A549 (cell line): Measurements from ENCODE around the gene THSD7A. TPM values are rescaled to one million over a fixed set of nuclear protein-coding genes. Genes with fewer than 3 reads are reported as not detected.
A peak's percentile ranks its signal among the peaks of the same experiment; 100 is the strongest.

ENCODE experiments used
- ATAC-seq, 2 experiments: fragments of 200-7000 bp in 1 of 2; fragments of >200 bp in 1 of 2; cut with Nextera tagmentation in 1 of 2; cut with Tn5 transposase in 1 of 2; 3 replicates each; pipeline versions ENCODE4 v1.8.0 to v1.9.1; 2018 to 2020; ENCODE audit warnings: mild to moderate bottlenecking in 1 of 2, moderate library complexity in 1 of 2
- CTCF ChIA-PET: fragments of 300-600 bp; sonication (Branson Sonifier 250); formaldehyde crosslinking; extraction: SDS; loops from one replicate; lab custom pipeline; 2021; ENCODE audit warnings: antibody characterized with exemption, inconsistent platforms; lab: Yijun Ruan, JAX
- POLR2A ChIA-PET: fragments of 350-600 bp; formaldehyde crosslinking; extraction: SDS; loops from one replicate; lab custom pipeline; 2021; ENCODE audit warnings: antibody characterized with exemption, inconsistent platforms; lab: Yijun Ruan, JAX
- DNase-seq, 2 experiments: peaks; one replicate each; pipeline versions ENCODE4 v3.0.0 to v3.0.0-alpha.2; 2011 to 2016; ENCODE audit warnings: low read depth in 1 of 2, low spot score in 1 of 2
- FAIRE-seq: peaks from 2 replicates; lab custom pipeline; 2011; peaks lifted over from hg19 to GRCh38; lab: Jason Lieb, UNC
- H3K27ac ChIP-seq, 2 experiments: fragments of >200 bp; sonication (Bioruptor Twin); formaldehyde crosslinking; 3 replicates each; pipeline ENCODE4 v1.5.1; 2016 to 2017
- H3K4me1 ChIP-seq: fragments of >200 bp; sonication (Bioruptor Twin); formaldehyde crosslinking; 3 replicates; pipeline ENCODE4 v1.6.1; 2016
- H3K4me2 ChIP-seq: fragments of >200 bp; sonication (Bioruptor Twin); formaldehyde crosslinking; 3 replicates; pipeline ENCODE4 v1.6.1; 2016
- H3K4me3 ChIP-seq: fragments of >200 bp; sonication (Bioruptor Twin); formaldehyde crosslinking; 3 replicates; pipeline ENCODE4 v1.5.1; 2016
- H3K9me3 ChIP-seq: fragments of >200 bp; sonication (Bioruptor Twin); formaldehyde crosslinking; 3 replicates; pipeline ENCODE4 v1.6.1; 2016
- BHLHE40 ChIP-seq: IDR thresholded peaks from 2 replicates; pipeline ENCODE4 v1.6.1; 2012; ENCODE audit warnings: low read depth, low read length, inconsistent platforms
- CBX8 ChIP-seq: fragments of 200-600 bp; sonication (generic); IDR thresholded peaks from 2 replicates; pipeline ENCODE4 v1.6.1; 2016
- CEBPB ChIP-seq, 2 experiments: fragments of >200 bp in 1 of 2; sonication (Bioruptor Twin) in 1 of 2; formaldehyde crosslinking in 1 of 2; IDR thresholded peaks; 2 replicates each; pipeline ENCODE4 v1.6.1; 2012 to 2016
- CHD4 ChIP-seq: fragments of 200-600 bp; sonication (generic); IDR thresholded peaks from 2 replicates; pipeline ENCODE4 v1.6.1; 2016; ENCODE audit warnings: antibody characterized with exemption, mild to moderate bottlenecking, borderline replicate concordance
- EHF ChIP-seq: fragments of 250-450 bp; sonication (Bioruptor Pico); IDR thresholded peaks from 2 replicates; pipeline ENCODE4 v1.5.0; 2020; ENCODE audit warnings: mild to moderate bottlenecking
- EP300 ChIP-seq, 2 experiments: fragments of >200 bp; sonication (Bioruptor Twin); formaldehyde crosslinking; IDR thresholded peaks; 2 replicates in 1 of 2; 3 replicates in 1 of 2; pipeline ENCODE4 v1.6.1; 2016 to 2017
- FOSB ChIP-seq: fragments of 250-450 bp; sonication (Bioruptor Pico); IDR thresholded peaks from 2 replicates; pipeline ENCODE4 v1.5.0; 2020; ENCODE audit warnings: mild to moderate bottlenecking, moderate library complexity
- FOSL2 ChIP-seq, 2 experiments: fragments of 450-650 bp in 1 of 2; fragments of >200 bp in 1 of 2; sonication (Bioruptor Twin) in 1 of 2; formaldehyde crosslinking; IDR thresholded peaks; 2 replicates each; pipeline versions ENCODE4 v1.5.0 to v1.6.1; 2016 to 2020; ENCODE audit warnings: mild to moderate bottlenecking in 1 of 2, moderate library complexity in 1 of 2
- GATA3 ChIP-seq: IDR thresholded peaks from 2 replicates; pipeline ENCODE4 v1.6.1; 2012; ENCODE audit warnings: borderline replicate concordance
- HDAC2 ChIP-seq: fragments of 200-600 bp; sonication (generic); IDR thresholded peaks from 2 replicates; pipeline ENCODE4 v1.6.1; 2016
- HEYL ChIP-seq: fragments of 250-450 bp; sonication (Bioruptor Pico); IDR thresholded peaks from 2 replicates; pipeline ENCODE4 v1.8.0; 2021; ENCODE audit warnings: mild to moderate bottlenecking, moderate library complexity
- HOXA7 ChIP-seq: fragments of 250-450 bp; sonication (Bioruptor Pico); IDR thresholded peaks from 2 replicates; pipeline ENCODE4 v1.5.0; 2020; ENCODE audit warnings: mild to moderate bottlenecking, moderate library complexity
- HOXB5 ChIP-seq: fragments of 250-450 bp; sonication (Bioruptor Pico); IDR thresholded peaks from 2 replicates; pipeline ENCODE4 v1.5.0; 2020; ENCODE audit warnings: mild to moderate bottlenecking, moderate library complexity
- JUNB ChIP-seq: fragments of >200 bp; sonication (Bioruptor Twin); formaldehyde crosslinking; IDR thresholded peaks from 2 replicates; pipeline ENCODE4 v1.6.1; 2016
- KDM5A ChIP-seq: fragments of 200-600 bp; sonication (generic); IDR thresholded peaks from 2 replicates; pipeline ENCODE4 v1.6.1; 2016; ENCODE audit warnings: antibody characterized with exemption, mild to moderate bottlenecking
- MAFK ChIP-seq: fragments of 450-650 bp; IDR thresholded peaks from 2 replicates; pipeline ENCODE4 v1.6.1; 2014; ENCODE audit not compliant: partially characterized antibody
- PHF8 ChIP-seq: fragments of 200-600 bp; sonication (generic); IDR thresholded peaks from 2 replicates; pipeline ENCODE4 v1.6.1; 2016; ENCODE audit warnings: low read depth, mild to moderate bottlenecking, antibody characterized with exemption, moderate library complexity, borderline replicate concordance
- POLR2A ChIP-seq: IDR thresholded peaks from 2 replicates; pipeline ENCODE4 v1.6.1; 2012; ENCODE audit warnings: mild to moderate bottlenecking, low read length
- POLR2AphosphoS2 ChIP-seq: conservative IDR thresholded peaks from 2 replicates; pipeline ENCODE4 v1.6.1; 2012; ENCODE audit warnings: low read length, improper control_type of control experiment, inconsistent platforms
- RAD21 ChIP-seq, 2 experiments: fragments of >200 bp in 1 of 2; sonication (Bioruptor Twin) in 1 of 2; formaldehyde crosslinking in 1 of 2; IDR thresholded peaks in 1 of 2; conservative IDR thresholded peaks in 1 of 2; 2 replicates in 1 of 2; 3 replicates in 1 of 2; pipeline ENCODE4 v1.6.1; 2012 to 2018; ENCODE audit warnings: inconsistent platforms in 1 of 2
- RCOR1 ChIP-seq: fragments of 150-350 bp; IDR thresholded peaks from 2 replicates; pipeline ENCODE4 v1.6.1; 2014; ENCODE audit warnings: antibody characterized with exemption, low read length, low read depth
- SMC3 ChIP-seq: fragments of >200 bp; sonication (Bioruptor Twin); formaldehyde crosslinking; IDR thresholded peaks from 3 replicates; pipeline ENCODE4 v1.6.1; 2018; ENCODE audit warnings: inconsistent platforms
- TP53 ChIP-seq: fragments of 250-450 bp; sonication (Bioruptor Pico); IDR thresholded peaks from 2 replicates; pipeline ENCODE4 v1.5.0; 2021; ENCODE audit warnings: mild to moderate bottlenecking, moderate library complexity
- ZC3H11A ChIP-seq: fragments of 450-650 bp; IDR thresholded peaks from 2 replicates; pipeline ENCODE4 v1.6.1; 2014; ENCODE audit warnings: antibody characterized with exemption, mild to moderate bottlenecking
- WGBS: methylation state at CpG from one replicate; pipeline ENCODE4 v1.1.6; 2017; ENCODE audit errors: missing lambda C conversion rate; 5-methylcytosine and 5-hydroxymethylcytosine counted together
- polyA plus RNA-seq, 4 experiments: library from polyadenylated mRNA; depleted of rRNA in 3 of 4; stranded (reverse); fragments of >200 nt; fragmentation: RNase III in 1 of 4; extraction: RNeasy Plus Mini Kit Qiagen cat#74134 plus additional on column Dnase treatment in 1 of 4; gene quantifications; 2 replicates in 3 of 4; 3 replicates in 1 of 4; pipeline ENCODE4 v1.2.3, GENCODE V29; 2011 to 2017
- TF ChIP-seq, protein P1 (sequence below): fragments of 250-450 bp; sonication (Bioruptor Pico); IDR thresholded peaks from 2 replicates; pipeline ENCODE4 v1.5.0; 2021; ENCODE audit warnings: mild to moderate bottlenecking, moderate library complexity, borderline replicate concordance
- TF ChIP-seq, protein P2 (sequence below): fragments of >200 bp; sonication (Bioruptor Twin); formaldehyde crosslinking; IDR thresholded peaks from 3 replicates; pipeline ENCODE4 v1.5.1; 2016
- TF ChIP-seq, protein P3 (sequence below): fragments of 200-600 bp; sonication (generic); IDR thresholded peaks from 2 replicates; pipeline ENCODE4 v1.6.1; 2016; ENCODE audit warnings: antibody characterized with exemption, mild to moderate bottlenecking, moderate library complexity

THSD7A gene
- polyA plus RNA-seq, 2 of the 4 experiments (the other 2 are of a cell fraction), result 5.7 to 11.8 TPM

DNA sequence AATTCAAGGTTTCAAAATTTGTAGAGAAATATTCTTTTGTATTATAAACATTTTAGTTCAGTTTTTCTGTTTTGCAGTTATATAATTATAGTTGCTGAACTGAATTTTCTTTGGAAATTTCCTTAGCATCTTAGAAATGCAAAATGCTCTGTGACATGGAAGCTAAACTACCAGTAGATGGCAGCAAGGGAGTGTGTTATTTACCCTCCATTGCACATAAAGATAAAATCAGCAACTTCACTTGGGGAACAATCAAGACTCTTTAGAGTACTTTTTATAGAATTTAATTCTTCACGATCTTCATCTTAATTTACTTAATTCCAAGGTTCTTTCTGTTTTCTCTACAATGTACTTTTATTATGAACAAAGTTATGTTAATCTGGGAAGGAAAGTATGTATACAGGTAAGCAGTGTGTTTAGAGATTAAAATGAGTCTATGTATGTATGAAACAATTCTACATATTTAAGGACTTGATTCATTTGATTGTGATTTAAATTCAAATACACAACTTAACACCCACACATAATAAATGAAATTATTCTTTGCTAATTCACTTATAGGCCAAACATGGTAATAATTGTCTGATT is 404.2 kb downstream of the THSD7A start:
- 0 out of 3 replicates have a peak, but pooled peaks cover 4% of the 10 kb centered on the region for H3K4me1 ChIP-seq
- ChIA-PET CTCF (interaction anchor here (0.9 to 1.2 kb wide), 4 partner anchors 13 to 1063 kb away, joined by 4 to 5 read pairs (median 4); no protein-coding TSS in a partner anchor), POLR2A (no interaction called here)
- FAIRE-seq (peak; percentile 76), ATAC-seq (peak; percentile 64 to 80; a peak in 4 of 6 replicates), DNase-seq (peak; percentile 48 to 76)
- peak; percentile 70; the same call in 1 of the 2 replicates for TF ChIP-seq GATA3
- TF ChIP-seq POLR2AphosphoS2, result no peak
- TF ChIP-seq BHLHE40, result no peak
- TF ChIP-seq HDAC2, result no peak
- TF ChIP-seq FOSB (CRISPR knock-in tag), result no peak
- TF ChIP-seq, protein P1, sequence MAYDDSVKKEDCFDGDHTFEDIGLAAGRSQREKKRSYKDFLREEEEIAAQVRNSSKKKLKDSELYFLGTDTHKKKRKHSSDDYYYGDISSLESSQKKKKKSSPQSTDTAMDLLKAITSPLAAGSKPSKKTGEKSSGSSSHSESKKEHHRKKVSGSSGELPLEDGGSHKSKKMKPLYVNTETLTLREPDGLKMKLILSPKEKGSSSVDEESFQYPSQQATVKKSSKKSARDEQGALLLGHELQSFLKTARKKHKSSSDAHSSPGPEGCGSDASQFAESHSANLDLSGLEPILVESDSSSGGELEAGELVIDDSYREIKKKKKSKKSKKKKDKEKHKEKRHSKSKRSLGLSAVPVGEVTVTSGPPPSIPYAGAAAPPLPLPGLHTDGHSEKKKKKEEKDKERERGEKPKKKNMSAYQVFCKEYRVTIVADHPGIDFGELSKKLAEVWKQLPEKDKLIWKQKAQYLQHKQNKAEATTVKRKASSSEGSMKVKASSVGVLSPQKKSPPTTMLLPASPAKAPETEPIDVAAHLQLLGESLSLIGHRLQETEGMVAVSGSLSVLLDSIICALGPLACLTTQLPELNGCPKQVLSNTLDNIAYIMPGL (CRISPR knock-in tag), result no peak
- TF ChIP-seq, protein P2, sequence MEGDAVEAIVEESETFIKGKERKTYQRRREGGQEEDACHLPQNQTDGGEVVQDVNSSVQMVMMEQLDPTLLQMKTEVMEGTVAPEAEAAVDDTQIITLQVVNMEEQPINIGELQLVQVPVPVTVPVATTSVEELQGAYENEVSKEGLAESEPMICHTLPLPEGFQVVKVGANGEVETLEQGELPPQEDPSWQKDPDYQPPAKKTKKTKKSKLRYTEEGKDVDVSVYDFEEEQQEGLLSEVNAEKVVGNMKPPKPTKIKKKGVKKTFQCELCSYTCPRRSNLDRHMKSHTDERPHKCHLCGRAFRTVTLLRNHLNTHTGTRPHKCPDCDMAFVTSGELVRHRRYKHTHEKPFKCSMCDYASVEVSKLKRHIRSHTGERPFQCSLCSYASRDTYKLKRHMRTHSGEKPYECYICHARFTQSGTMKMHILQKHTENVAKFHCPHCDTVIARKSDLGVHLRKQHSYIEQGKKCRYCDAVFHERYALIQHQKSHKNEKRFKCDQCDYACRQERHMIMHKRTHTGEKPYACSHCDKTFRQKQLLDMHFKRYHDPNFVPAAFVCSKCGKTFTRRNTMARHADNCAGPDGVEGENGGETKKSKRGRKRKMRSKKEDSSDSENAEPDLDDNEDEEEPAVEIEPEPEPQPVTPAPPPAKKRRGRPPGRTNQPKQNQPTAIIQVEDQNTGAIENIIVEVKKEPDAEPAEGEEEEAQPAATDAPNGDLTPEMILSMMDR, result peak; percentile 91
- no peak for TF ChIP-seq PHF8
- TF ChIP-seq HOXB5 (CRISPR knock-in tag), result no peak
- no peak for TF ChIP-seq EP300 (IDR thresholded peaks at IDR 0.05)
- no peak for TF ChIP-seq CHD4
- no peak for TF ChIP-seq HEYL (CRISPR knock-in tag)
- peak; percentile 85 for TF ChIP-seq SMC3
- TF ChIP-seq JUNB, result no peak
- no peak for TF ChIP-seq POLR2A
- TF ChIP-seq RAD21 (conservative IDR thresholded peaks at IDR 0.05 in 1 of 2, IDR thresholded peaks at IDR 0.05 in 1 of 2), result peak; percentile 92 to 94
- TF ChIP-seq CEBPB (IDR thresholded peaks at IDR 0.05), result no peak
- TF ChIP-seq CBX8, result no peak
- no peak for TF ChIP-seq KDM5A
- no peak for TF ChIP-seq RCOR1
- no peak for TF ChIP-seq ZC3H11A
- TF ChIP-seq HOXA7, result no peak
- no peak for TF ChIP-seq EHF (CRISPR knock-in tag)
- TF ChIP-seq, protein P3, sequence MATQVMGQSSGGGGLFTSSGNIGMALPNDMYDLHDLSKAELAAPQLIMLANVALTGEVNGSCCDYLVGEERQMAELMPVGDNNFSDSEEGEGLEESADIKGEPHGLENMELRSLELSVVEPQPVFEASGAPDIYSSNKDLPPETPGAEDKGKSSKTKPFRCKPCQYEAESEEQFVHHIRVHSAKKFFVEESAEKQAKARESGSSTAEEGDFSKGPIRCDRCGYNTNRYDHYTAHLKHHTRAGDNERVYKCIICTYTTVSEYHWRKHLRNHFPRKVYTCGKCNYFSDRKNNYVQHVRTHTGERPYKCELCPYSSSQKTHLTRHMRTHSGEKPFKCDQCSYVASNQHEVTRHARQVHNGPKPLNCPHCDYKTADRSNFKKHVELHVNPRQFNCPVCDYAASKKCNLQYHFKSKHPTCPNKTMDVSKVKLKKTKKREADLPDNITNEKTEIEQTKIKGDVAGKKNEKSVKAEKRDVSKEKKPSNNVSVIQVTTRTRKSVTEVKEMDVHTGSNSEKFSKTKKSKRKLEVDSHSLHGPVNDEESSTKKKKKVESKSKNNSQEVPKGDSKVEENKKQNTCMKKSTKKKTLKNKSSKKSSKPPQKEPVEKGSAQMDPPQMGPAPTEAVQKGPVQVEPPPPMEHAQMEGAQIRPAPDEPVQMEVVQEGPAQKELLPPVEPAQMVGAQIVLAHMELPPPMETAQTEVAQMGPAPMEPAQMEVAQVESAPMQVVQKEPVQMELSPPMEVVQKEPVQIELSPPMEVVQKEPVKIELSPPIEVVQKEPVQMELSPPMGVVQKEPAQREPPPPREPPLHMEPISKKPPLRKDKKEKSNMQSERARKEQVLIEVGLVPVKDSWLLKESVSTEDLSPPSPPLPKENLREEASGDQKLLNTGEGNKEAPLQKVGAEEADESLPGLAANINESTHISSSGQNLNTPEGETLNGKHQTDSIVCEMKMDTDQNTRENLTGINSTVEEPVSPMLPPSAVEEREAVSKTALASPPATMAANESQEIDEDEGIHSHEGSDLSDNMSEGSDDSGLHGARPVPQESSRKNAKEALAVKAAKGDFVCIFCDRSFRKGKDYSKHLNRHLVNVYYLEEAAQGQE, result no peak
- TF ChIP-seq TP53 (CRISPR knock-in tag), result no peak
- no peak for TF ChIP-seq FOSL2 (IDR thresholded peaks at IDR 0.05)
- TF ChIP-seq FOSL2 (CRISPR knock-in tag; IDR thresholded peaks at IDR 0.05), result no peak
- TF ChIP-seq MAFK, result no peak
- H3K4me2 ChIP-seq, result no peak overlapping the region; the same call in 2 of the 3 replicates
- no peaks in the 10 kb centered on the region for H3K9me3 ChIP-seq
- H3K27ac ChIP-seq, result 0 out of 6 replicates have a peak overlapping the region, but pooled peaks of 1 of the 2 experiments have one; percentile 14
- WGBS, result 6% methylated on average over 1 of the region's 1 CpG
- H3K4me3 ChIP-seq, result no peak overlapping the region
